Hepatocyte (in vitro differentiated cells): ENCODE data around the gene PRR3. TPM values are rescaled to one million over a fixed set of nuclear protein-coding genes. Genes with fewer than 3 reads are reported as not detected.
"Not testable (repeated sequence)": the region's sequence is repeated elsewhere in the genome, so short reads cannot be mapped to it uniquely, and the experiment has no call there.

Experiments
- DNase-seq: peaks from one replicate; pipeline ENCODE4 v3.0.0-alpha.2; 2016; ENCODE audit warnings: low spot score
- H2AFZ ChIP-seq: fragments of 200-600 bp; sonication (generic); 2 replicates; pipeline ENCODE4 v1.6.0; 2016; ENCODE audit warnings: antibody characterized with exemption, mild to moderate bottlenecking
- H3K27ac ChIP-seq: fragments of 200-600 bp; sonication (generic); 2 replicates; pipeline ENCODE4 v1.5.1; 2016; ENCODE audit warnings: mild to moderate bottlenecking
- H3K27me3 ChIP-seq: fragments of 200-600 bp; sonication (generic); 2 replicates; pipeline ENCODE4 v1.6.1; 2016
- H3K36me3 ChIP-seq: fragments of 200-600 bp; sonication (generic); replicated peaks from 2 replicates; pipeline ENCODE4 v1.5.1; 2016; ENCODE audit warnings: low read depth; ENCODE audit not compliant: insufficient read depth
- H3K4me1 ChIP-seq: fragments of 200-600 bp; sonication (generic); 2 replicates; pipeline ENCODE4 v1.5.1; 2016; ENCODE audit warnings: mild to moderate bottlenecking, moderate library complexity; ENCODE audit not compliant: insufficient read depth
- H3K4me2 ChIP-seq: fragments of 200-600 bp; sonication (generic); 2 replicates; pipeline ENCODE4 v1.6.0; 2016
- H3K4me3 ChIP-seq: fragments of 200-600 bp; sonication (generic); 2 replicates; pipeline ENCODE4 v1.5.1; 2016; ENCODE audit warnings: mild to moderate bottlenecking
- H3K79me2 ChIP-seq: fragments of 200-600 bp; sonication (generic); 2 replicates; pipeline ENCODE4 v1.6.0; 2017; ENCODE audit warnings: mild to moderate bottlenecking
- H3K9me2 ChIP-seq: fragments of 200-600 bp; sonication (generic); replicated peaks from 2 replicates; pipeline ENCODE4 v1.6.0; 2017; ENCODE audit warnings: mild to moderate bottlenecking; ENCODE audit not compliant: insufficient read depth
- H3K9me3 ChIP-seq: fragments of 200-600 bp; sonication (generic); 2 replicates; pipeline ENCODE4 v1.5.1; 2016; ENCODE audit warnings: low read depth, mild to moderate bottlenecking
- H4K20me1 ChIP-seq: fragments of 200-600 bp; sonication (generic); 2 replicates; pipeline ENCODE4 v1.6.0; 2016; ENCODE audit warnings: mild to moderate bottlenecking; ENCODE audit not compliant: insufficient read depth, poor library complexity, severe bottlenecking
- CTCF ChIP-seq: fragments of 200-600 bp; sonication (generic); IDR thresholded peaks from 2 replicates; pipeline ENCODE4 v1.5.1; 2016; ENCODE audit warnings: antibody characterized with exemption, mild to moderate bottlenecking; ENCODE audit not compliant: poor library complexity
- EZH2 ChIP-seq: fragments of 200-600 bp; sonication (generic); IDR thresholded peaks from 2 replicates; pipeline ENCODE4 v1.6.1; 2016; ENCODE audit warnings: antibody characterized with exemption, mild to moderate bottlenecking, borderline replicate concordance
- EZH2phosphoT487 ChIP-seq: fragments of 200-600 bp; sonication (generic); IDR thresholded peaks from one replicate; pipeline ENCODE4 v1.6.1; 2018; ENCODE audit warnings: antibody characterized with exemption, mild to moderate bottlenecking, low read depth, moderate library complexity; ENCODE audit not compliant: unreplicated experiment, severe bottlenecking
- WGBS: methylation state at CpG from one replicate; pipeline ENCODE4 v1.1.6; 2016; ENCODE audit warnings: low lambda C conversion rate; ENCODE audit errors: missing lambda C conversion rate; 5-methylcytosine and 5-hydroxymethylcytosine counted together
- polyA plus RNA-seq: library from polyadenylated mRNA; unstranded; fragments of >200 nt; fragmentation: Nextera tagmentation; extraction: Ambion mirVana; gene quantifications from 2 replicates; pipeline ENCODE4 v1.2.1, GENCODE V29; 2016
- total RNA-seq: library from RNA; depleted of rRNA; stranded (reverse); fragments of >200 nt; gene quantifications from 2 replicates; pipeline ENCODE4 v1.2.3, GENCODE V29; 2014

Gene PRR3
- total and polyA plus RNA-seq, 2 experiments from 2014 or later = 7.8 to 10.1 TPM

- TF ChIP-seq CTCF (no peak), EZH2phosphoT487 (no peak), EZH2 (no peak)
- H3K9me3 ChIP-seq = no peaks in the 10 kb centered on the region
- no peaks in the 10 kb centered on the region for H4K20me1 ChIP-seq
- H3K4me3 ChIP-seq = no peak overlapping the region
- H3K9me2 ChIP-seq = no peaks in the 10 kb centered on the region
- no peak overlapping the region for H2AFZ ChIP-seq
- H3K4me1 ChIP-seq = peaks cover 7% of the 10 kb centered on the region
- no peak overlapping the region for H3K4me2 ChIP-seq
- H3K27me3 ChIP-seq = no peaks in the 10 kb centered on the region
- H3K36me3 ChIP-seq = no peaks in the 10 kb centered on the region
- peak overlapping the region; percentile 71 for H3K27ac ChIP-seq
- H3K79me2 ChIP-seq = no peaks in the 10 kb centered on the region
- no peak for DNase-seq
- 69% methylated on average over 6 of the region's 6 CpGs for WGBS
These were observed 36.6 kb upstream of the PRR3 start for GRCh38 chr6:30520522-30520921.

GRCh38 chr6:30521082-30521481, 36.0 kb upstream of the PRR3 start:
- peak; percentile 50 for DNase-seq
- not testable (repeated sequence) for H3K4me3 ChIP-seq, H3K9me3 ChIP-seq, H2AFZ ChIP-seq, H3K9me2 ChIP-seq, H3K4me1 ChIP-seq, H3K79me2 ChIP-seq, H3K27me3 ChIP-seq, H4K20me1 ChIP-seq, H3K36me3 ChIP-seq, H3K4me2 ChIP-seq
- 82% methylated on average over 5 of the region's 7 CpGs for WGBS
- peak overlapping the region; percentile 84 for H3K27ac ChIP-seq

GRCh38 chr6:30521952-30522351, 35.1 kb upstream of the PRR3 start:
- not testable (repeated sequence) for H3K9me3 ChIP-seq, H3K27me3 ChIP-seq, H3K4me2 ChIP-seq, H3K4me1 ChIP-seq, H3K4me3 ChIP-seq, H2AFZ ChIP-seq, H4K20me1 ChIP-seq, H3K9me2 ChIP-seq, DNase-seq, H3K79me2 ChIP-seq, H3K36me3 ChIP-seq
- WGBS = 87% methylated on average over 5 of the region's 5 CpGs
- H3K27ac ChIP-seq = peak overlapping the region; percentile 84

GRCh38 chr6:30526444-30526843, 30.7 kb upstream of the PRR3 start:
- not testable (repeated sequence) for H3K27me3 ChIP-seq, H3K27ac ChIP-seq, H4K20me1 ChIP-seq, DNase-seq, H3K4me3 ChIP-seq, H3K9me2 ChIP-seq, H3K79me2 ChIP-seq, H3K36me3 ChIP-seq, H3K9me3 ChIP-seq, H3K4me1 ChIP-seq, H3K4me2 ChIP-seq, H2AFZ ChIP-seq
- WGBS = 88% methylated on average over 3 of the region's 3 CpGs

- not testable (repeated sequence) for H3K9me3 ChIP-seq, DNase-seq, H4K20me1 ChIP-seq, H3K4me1 ChIP-seq, H3K27me3 ChIP-seq, H3K36me3 ChIP-seq, H3K79me2 ChIP-seq, H3K4me2 ChIP-seq, H3K27ac ChIP-seq, H3K9me2 ChIP-seq, H3K4me3 ChIP-seq, H2AFZ ChIP-seq
- 90% methylated on average over 17 of the region's 17 CpGs for WGBS
These were observed 27.7 kb upstream of the PRR3 start for GRCh38 chr6:30529349-30529875.
